Middle frontal gyrus (tissue), 1 donor: ENCODE results near the gene NOC2L.

Source experiments
- DNase-seq: peaks from one replicate; pipeline ENCODE4 v3.0.0-alpha.2; 2015; ENCODE audit warnings: low spot score; ENCODE audit errors: extremely low spot score

NOC2L gene

DNA sequence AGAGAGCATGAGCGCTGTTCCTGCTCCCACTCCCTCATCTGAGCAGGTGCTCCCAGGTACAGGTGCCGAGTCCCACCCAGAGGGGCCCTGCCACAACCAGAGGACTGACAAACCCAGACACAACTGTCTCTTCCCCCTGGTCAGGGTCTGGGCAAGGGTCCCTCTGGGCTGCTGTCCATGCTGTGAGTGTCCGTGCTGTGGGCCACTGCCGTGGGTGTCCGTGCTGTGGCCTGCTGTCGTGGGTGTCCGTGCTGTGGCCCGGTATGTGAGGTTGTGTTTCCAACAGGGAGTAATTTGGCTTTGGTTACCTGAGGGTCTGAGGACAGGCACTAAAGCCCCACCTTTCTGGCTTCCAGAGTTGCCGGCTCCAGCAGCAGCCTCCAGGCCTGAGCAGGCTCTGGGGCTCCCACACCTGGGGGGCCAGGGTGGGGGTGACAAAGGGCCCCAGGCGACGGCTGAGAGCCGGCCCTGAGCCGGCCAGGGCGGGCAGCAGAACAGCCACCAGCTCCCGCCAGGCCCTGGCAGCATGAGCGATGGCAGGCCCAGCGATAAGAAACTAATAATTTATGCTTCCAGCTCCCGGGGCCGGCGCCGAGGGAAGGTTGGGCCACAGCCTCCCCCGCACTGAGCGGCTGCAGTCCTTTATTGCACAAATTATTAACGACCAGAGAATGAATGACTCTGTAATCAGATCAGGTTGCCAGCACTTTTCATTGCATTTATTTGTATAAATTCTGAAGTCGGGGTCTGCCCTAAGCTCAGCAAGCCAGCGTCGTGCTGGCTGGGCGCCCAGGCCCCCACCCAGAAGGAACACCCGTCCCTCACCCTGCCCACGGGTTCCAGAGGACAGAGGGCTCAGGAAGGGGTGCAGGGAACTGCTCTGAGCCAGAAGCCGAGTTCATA, 42.6 kb downstream of the NOC2L start:
- DNase-seq = no peak

DNA sequence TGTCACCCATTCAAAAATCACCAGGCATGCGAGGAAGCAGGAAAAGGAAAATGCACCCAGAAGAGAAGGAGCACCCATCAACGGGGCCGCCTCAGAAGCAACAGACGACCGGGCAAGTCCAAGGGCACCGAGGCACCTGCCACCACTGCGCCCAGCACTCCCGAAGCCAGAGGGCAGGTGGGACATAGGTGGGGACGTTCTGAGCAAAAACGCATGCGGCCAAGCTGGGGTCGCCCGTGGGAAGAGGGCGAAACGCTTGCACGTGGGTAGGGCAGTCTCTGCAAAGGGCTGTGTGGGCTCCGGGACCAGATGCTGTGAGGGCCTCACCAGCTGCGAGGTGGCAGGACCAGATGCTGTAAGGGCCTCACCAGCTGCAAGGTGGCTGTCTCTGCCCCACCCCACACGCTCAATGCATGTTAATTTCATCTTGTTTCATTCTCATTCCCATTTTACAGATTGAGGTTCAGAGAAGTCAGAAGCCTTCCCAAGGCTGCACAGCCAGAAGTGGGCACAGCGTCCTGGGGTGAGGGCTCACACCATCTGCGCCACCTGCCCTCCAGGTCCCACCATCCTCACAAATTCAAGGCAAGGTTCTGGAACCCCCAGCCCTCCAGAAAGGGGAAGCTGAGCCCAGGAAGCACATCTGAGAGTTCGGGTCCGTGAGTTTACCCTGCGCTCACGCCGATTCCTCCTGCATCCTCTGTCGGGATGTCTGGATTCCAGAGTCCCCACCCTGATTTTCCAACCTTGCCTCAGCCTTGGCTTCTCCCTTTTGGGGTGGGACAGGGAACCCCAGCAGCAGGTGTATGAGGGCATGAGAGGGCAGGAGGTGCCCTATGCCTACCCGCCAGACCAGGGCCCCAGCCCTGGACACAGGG, 43.5 kb downstream of the NOC2L start:
- no peak for DNase-seq

DNA sequence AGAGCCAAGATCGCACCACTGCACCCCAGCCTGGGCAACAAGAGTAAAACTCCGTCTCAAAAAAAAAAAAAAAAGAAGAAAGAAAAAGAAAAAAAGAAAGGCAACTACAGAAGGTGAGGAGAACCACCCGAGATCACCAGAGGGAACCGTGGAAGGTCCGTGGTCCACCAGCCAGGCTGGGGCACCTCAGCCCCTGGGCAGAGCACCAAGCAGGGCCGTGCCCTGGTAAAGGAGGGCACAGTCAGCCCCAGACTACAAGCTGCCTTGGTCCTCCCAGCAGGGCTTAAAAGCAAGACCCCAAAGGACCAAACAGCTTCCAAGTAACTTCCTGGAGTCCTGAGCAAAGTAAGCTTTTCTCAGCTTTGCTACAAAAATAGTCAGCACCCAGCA, 44.2 kb downstream of the NOC2L start:
- DNase-seq = no peak

DNA sequence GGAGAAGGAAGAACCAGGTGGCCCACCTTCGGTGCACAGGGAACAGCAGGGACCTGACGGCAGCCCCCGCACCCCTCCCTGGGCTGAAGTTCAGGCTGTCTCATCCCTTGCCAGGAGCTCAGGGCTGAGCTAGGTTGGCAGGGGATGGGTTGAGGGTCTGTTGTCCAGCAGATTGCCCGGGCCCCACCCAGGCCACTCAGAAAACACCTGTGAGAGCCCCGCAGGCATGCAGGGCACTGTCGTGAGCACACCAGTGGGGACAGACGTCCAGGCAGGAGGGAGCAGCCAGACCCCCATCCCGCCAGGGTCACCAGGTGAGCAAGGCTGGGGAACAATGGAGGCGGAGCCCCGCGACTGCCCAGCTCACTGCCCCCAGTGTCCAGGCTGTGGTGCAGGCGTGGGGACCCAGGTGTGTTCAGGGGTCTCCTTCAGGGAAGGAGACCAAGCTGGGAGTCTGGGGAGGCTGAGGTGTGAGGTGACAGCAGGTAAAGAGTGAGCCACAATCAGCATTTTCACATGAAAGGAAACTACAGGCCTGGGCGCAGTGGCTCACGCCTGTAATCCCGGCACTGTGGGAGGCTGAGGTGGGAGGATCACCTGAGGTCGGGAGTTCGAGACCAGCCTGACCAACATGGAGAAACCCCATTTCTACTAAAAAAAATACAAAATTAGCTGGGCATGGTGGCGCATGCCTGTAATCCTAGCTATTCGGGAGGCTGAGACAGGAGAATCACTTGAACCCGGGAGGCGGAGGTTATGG, 44.7 kb downstream of the NOC2L start:
- no peak for DNase-seq

DNA sequence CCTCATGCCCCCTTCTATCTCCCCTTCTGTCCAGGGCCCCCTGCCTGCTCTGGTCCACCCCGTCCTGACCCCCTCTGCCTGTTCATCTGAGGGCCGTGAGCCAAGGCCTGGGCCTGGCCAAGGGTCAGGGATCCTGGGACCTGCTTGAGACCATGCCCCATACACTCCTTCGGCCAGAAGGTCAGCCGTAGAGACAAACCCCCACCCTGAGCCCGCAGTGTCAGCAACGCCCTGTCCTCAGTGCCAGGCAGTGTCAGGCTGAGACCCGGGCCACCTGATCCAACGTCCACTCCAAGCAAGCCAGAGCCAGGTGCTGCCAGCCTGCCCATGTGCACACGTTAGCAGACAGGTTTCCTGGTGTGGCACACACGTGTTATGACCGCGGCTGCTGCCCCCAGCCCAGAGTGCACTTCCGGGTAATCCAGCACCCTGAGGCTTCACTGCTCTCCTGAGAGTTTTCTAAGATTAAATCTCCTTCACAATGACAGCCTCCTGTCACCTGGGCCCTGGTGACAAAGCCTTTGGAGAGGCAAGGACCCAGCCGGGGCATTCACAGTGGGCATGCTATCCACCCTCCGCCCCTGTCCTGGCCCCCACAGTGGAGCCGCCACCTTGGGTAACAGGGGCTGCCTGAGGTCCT, 45.4 kb downstream of the NOC2L start:
- DNase-seq = no peak

DNA sequence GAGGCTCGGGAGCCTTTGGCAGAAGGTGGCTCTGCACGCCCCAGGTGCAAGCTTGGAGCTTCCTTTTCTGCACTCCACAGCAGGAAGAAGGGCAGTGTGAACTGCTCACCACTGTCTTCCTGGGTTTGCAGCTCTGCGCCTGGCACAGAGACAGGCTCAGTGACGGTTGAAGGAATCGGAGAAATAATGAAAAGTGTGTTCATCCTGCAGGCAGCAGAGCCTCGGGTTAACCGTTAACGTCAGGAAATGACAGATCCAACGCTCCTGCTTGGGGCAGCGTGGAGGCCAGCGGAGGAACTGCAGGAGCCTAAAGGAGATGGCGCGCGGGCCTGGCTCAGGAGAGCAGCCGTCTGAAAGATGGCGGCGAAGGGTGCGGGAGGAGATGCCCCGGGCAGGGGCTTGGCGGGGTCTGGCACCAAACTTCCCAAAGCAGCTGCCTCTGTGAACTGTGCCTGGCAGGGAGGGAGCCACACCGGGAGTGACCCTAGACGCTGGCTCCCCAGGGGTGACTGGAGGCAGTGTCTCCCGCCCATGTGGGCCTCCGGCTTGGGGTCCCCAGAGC, 46.2 kb downstream of the NOC2L start:
- no peak for DNase-seq

DNA sequence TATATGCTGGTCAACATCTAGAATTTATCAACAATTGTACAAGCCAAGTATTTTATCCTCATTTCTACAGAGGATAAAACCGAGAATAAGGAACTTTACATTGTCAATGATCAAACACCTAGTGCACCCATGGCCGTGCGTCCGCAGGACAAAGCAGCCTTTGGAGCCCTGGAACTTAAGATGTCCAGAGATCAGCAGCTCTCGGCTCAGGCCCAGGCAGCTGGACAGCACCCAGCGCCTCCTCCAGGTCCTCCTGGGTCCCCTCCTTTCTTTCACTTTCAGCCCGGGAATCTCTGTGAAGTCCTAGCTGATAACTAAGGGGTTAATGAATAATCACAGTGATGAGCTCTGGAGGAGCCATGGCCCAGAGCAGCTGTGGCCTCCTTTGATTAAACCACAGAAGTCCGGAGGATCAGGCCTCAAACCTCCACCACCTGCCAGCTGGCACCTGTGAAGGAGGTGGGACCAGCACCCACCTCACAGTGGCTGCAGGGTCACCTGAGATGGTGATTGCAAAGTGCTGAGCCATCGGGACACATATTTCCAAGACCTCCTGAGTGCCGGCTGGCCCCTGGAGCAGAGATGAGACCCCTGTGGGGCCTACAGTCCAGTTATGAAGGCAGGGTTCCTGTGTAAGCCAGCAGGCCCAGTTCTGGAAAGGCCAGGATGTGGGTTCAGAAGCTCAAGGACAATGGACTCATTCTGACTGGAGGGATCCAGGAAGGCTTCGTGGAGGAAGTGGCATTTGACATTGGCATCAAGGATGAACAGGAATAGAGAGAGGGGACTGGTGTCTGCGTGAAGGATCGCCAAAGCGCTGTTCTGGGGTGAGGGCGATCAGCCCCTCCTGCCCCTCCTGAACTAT, 46.9 kb downstream of the NOC2L start:
- DNase-seq = no peak

DNA sequence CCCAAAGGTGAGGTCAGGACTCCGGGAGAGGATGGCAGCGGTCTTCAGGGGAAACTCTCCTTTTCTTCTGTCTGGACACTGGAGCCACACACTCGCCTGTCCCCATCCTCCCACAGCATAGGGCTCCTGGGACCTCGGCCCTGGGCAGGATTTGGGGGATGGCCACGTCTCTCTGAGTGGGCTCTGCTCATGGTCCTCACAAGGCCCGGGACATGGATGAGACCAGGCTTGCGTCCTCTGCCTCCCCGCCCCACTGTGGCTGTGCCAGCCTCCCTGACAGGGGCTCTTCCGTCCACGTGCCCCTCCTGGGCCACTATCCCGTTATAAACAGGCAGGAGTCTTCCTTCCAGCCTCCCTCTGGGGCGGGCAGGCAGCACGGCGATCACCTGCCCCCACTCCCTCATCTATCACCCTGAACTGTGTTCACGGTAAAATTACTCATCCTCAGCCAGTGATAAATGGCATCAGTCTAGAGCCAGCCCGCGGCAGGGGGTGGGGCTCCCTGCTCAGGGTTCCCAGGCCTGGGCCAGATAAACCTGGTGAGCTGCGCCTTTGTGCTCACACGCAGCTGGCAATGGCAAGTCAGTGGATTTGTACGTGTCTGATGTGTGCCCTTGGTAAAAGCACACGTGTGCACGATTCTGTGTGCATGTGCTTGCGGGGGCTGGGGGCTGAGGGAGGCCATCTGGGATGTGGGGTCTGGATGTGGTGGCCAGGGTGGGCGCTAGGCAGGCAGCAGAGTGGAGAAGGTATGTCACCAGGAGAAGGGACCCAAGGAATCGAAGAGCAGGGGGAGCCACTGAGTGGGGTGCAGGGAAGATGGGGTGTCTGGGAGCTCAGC, 48.0 kb downstream of the NOC2L start:
- no peak for DNase-seq

DNA sequence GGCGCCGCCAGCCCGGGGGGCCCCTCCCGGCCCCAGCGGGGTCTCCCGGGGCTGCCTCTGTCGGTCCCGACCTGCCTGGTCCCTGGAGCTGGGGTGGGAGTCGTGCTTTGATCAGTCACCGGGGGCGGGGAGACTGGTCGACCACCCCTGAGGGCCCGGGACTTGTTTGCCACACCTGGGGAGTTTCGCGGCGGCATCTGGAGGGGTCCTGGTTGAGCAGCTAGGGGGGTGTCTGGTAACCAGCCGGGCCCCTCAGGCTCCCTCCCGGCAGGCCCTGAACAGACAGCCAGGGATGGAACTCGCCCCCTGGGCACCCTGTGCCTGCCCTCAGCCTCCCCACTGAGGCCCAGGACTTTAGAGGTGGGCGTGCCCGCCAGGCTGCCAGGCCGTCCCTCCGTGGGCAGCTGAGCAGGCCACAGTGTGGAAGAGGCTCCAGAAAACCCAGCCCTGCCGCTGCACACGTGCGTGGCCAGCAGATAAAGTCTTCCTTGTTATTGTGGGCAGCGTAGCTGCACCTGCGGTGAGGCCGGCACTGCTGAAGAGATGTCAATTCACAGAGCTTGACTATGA, 48.7 kb downstream of the NOC2L start:
- no peak for DNase-seq

DNA sequence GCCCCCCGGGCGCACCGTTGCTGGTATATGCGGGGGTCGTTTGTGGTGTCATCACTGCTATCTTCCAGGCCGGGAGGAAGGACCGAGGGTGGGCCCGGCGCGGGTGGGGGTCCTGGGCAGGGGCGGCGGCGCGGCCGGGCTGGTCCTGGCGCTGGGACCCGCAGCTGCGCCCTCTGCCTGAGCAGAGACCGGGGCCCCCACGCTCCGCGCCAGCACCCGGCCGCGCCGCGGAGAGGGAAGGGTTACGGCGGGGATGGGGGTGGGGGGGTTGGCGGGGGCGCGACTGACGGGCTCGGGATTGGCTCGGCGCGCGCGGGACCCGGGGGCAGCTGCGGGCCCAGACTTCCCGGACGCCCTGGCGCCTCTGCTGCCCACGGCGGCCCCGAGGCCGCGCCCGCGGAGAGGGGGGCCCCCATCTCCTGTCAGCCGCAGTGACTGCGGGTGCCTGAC, 49.2 kb downstream of the NOC2L start:
- no peak for DNase-seq

DNA sequence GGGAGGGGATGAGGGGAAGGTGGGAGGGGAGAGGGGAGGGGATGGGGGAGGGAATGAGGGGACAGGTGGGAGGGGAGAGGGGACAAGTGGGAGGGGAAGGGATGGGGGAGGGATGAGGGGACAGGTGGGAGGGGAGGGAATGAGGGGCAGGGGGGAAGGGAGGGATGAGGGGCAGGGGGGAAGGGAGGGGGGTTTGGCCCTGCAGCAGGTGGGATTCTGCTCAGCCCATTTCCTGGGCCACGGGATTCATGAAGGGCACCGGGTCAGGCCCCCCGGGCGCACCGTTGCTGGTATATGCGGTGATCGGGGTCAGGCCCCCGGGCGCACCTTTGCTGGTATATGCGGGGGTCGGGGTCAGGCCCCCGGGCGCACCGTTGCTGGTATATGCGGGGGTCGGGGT, 50.4 kb downstream of the NOC2L start:
- DNase-seq = no peak

DNA sequence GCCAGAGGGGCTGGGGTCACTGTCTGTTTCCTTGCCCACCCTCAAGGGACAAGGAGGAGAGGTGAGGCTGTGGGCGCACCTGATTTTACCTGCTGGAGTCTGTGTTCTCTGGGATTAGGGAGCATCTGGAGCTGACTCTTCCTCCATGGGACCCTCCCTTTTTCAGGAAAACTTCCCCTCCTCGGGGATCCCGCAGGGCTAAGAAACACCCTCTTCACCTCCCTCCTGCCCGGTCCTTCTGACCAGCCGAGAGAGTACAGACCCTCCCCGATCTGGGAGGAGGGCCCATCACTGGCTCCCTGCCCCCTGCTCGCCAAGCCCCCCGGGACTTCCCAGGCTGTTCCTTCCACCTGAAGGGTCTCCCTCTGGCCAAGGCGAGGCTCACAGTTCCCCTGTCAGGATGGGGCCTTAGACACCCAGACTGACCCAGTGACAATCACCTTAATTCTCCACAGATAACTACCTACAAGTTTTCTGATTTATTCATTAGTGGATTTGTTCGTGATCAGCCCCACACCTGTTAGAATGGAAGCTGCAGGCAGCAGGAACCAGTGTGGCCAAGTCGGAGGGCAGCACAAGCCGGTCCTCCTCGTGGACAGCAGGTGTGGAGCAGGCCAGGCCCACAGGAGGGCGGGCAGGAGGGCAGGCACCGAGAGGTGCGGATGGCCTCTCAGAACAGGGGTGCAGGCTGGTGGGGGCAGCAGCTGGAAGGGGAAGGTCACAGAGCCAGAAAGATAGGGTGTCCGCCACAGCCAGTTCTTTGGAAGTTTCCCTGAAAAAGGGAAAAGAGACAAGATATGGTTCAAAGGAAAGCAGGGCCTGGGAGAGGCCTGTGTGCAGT, 51.2 kb downstream of the NOC2L start:
- no peak for DNase-seq

DNA sequence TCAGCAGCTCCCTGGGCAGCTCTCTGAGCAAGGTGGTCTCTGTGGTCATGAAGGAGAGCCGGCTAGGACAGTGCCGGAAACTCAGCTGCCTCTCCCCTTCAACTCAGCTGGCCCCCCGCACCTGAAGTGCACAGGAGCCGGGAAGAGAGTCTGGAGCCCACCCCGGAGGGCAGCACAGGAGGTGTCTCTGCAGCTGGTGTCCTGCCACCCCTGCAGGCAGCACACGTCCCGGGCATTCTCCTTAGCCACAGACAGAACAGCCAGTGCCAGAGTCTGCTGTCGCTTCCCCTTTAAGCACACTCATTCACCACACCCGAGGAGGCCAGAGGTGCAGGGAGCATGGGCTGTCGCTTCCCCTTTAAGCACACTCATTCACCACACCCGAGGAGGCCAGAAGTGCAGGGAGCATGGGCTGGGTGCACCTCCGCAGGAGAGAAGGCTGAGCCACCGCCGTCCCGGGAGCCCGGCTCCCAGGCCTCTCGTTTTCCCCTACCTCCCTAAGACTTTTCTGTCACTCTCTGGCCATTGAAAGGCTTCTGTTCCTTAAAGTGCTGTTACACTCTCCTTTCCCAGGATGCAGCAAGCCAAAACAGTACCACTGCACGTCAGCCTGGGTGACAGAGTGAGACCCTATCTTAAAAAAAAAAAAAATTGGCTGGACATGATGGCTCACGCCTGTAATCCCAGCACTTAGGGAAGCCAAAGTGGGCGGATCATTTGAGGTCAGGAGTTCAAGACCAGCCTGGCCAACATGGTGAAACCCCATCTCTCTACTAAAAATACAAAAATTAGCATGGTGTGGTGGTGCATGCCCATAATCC, 52.2 kb downstream of the NOC2L start:
- DNase-seq = no peak

DNA sequence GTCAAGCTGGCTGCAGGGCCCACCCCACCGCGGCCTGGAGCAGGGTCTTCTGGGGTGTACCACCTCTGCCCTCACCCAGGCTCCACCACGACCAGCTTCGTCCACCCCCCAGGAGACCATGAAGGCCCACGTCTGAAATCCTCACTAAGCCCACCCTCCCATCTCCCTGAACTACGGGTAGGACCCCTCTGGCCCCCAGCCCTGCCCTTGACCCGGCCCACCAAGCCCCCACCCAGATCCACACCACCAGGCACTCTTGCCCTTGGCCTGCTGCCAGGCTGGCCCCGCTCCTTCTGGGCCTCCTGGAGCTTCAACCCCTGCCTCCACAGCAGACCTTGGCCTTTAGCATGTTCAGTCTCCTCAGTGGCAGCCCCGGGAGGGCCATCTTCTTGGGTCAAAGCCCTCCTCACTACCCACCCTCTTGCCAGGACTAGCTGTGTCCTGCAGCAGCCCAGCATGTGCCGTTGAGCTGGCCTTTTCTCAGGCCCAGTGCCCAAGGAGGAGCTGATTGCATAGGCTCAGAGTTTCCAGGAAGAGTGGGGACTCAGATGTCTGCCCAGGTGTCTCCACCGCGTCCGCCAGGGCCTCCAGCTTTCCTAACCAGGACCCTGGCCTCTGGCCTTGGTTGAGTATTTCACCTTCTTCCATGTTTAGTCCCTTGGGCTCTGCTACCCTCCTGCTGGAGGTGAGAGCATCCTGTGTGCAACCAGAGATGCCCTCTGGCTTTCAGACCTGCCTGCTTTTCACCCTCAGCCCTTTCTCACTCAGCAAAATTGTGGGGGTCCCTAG, 53.1 kb downstream of the NOC2L start:
- no peak for DNase-seq

DNA sequence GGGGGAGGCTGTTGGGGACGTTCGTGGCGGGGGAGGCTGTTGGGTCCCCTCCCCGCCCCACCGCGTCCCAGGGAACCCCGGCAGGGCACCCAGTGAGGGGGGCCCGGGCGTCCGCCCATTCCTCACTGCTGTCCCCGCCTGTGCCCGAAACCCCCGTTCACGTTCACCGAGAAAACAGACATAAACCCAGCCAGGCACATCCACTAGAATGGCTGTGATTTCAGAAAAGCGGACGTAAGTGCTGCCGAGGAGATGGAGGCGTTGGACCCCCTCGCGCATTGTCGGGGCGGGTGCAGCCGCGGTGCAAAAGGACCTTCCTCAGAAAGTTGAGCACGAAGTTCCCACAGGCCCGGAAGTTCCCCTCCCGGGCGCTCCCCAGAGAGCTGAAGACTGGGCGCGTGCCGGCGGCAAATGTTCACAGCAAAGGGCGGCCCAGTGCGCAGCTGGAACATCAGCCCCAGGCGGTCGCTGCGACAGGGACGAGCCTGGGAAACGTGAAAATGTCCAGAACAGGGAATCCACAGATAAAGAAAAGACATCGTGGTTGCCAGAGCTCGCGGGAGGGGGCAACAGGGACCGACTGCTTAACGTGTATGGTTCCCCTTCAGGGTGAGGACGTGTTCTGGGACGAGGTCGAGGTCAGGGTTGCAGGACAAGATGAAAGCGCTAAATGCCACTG, 53.8 kb downstream of the NOC2L start:
- DNase-seq = no peak
